Mesothelial cell of epicardium (in vitro differentiated cells): Measurements from ENCODE around the gene SLIT2. TPM values are rescaled to one million over a fixed set of nuclear protein-coding genes. Genes with fewer than 3 reads are reported as not detected.

ENCODE experiments used
- DNase-seq, 2 experiments: peaks; one replicate each; pipeline ENCODE4 v3.0.0; 2021; ENCODE audit warnings: low spot score in 2 of 2; ENCODE audit not compliant: unreplicated experiment in 2 of 2
- H3K27ac Mint-ChIP-seq: 2 replicates; pipeline ENCODE4 v1.8.0; 2021; ENCODE audit warnings: mixed read lengths
- H3K27me3 Mint-ChIP-seq: 2 replicates; pipeline ENCODE4 v1.8.0; 2021; ENCODE audit warnings: low read depth, mixed read lengths
- H3K36me3 Mint-ChIP-seq: 2 replicates; pipeline ENCODE4 v1.8.0; 2021; ENCODE audit warnings: mixed read lengths
- H3K4me1 Mint-ChIP-seq: 2 replicates; pipeline ENCODE4 v1.8.0; 2021; ENCODE audit warnings: mixed read lengths
- H3K4me3 Mint-ChIP-seq: 2 replicates; pipeline ENCODE4 v1.8.0; 2021; ENCODE audit warnings: mild to moderate bottlenecking, moderate library complexity, mixed read lengths
- H3K9me3 Mint-ChIP-seq: 2 replicates; pipeline ENCODE4 v1.8.0; 2021; ENCODE audit warnings: mixed read lengths
- total RNA-seq: library from RNA; stranded (reverse); gene quantifications from 3 replicates; pipeline ENCODE4 v1.2.1, GENCODE V29; 2021
- TF ChIP-seq, protein P1 (sequence below): fragments of 200-600 bp; sonication (generic); IDR thresholded peaks from one replicate; pipeline ENCODE4 v1.5.0; 2021; ENCODE audit warnings: antibody characterized with exemption; ENCODE audit not compliant: unreplicated experiment

SLIT2 gene, protein sequence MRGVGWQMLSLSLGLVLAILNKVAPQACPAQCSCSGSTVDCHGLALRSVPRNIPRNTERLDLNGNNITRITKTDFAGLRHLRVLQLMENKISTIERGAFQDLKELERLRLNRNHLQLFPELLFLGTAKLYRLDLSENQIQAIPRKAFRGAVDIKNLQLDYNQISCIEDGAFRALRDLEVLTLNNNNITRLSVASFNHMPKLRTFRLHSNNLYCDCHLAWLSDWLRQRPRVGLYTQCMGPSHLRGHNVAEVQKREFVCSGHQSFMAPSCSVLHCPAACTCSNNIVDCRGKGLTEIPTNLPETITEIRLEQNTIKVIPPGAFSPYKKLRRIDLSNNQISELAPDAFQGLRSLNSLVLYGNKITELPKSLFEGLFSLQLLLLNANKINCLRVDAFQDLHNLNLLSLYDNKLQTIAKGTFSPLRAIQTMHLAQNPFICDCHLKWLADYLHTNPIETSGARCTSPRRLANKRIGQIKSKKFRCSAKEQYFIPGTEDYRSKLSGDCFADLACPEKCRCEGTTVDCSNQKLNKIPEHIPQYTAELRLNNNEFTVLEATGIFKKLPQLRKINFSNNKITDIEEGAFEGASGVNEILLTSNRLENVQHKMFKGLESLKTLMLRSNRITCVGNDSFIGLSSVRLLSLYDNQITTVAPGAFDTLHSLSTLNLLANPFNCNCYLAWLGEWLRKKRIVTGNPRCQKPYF (N-terminal part only)
- 155 to 168 TPM (median 156 TPM) in 3 replicates for total RNA-seq

DNA sequence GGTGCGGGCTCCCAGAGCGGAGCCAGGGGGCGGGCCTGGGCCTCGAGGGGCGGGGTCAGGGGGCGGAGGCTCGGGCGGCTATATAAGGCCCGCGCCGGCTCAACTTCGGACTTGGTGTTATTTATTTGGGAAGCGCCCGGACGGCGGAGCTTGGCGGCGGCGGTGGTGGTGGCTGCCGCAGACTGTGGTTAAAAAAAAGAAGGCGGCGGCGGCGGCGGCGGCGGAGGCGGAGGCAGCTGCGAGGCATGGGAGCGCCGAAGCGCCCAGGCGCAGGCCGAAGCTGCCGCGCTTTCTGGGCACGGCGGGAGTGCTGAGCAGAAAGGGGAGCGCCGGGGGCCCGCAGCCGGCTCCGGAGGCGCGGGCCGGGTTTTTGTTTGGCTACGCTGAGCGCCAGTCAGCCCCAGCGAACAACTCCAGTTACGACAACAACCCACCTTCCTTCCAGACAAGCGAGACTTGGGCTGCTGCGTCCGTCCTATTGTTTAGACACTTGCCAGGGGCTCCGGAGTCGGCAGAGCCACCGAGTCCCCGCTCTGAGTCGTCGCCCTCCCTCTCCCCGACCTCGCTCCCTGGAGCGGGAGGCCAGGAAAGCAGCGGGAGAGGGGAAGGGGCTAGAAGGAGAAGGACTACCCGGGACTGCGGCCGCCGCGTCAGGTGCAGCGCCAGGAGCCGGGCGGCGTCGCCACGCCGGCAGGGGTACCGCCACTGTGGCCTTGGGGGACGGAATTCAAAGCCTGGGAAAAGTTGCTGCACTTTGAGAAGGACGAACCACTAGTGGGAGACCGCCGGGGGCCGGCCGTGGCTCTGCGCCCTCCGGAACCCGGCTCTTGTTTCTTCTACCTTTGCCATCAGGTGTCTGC, at the start of gene SLIT2:
Gene SLIT2, plus strand, starts transcription at position 110 of the 860 bp plus-strand sequence. CDS start 1,911 bp downstream, outside the sequence.
- peaks cover 1% of the 10 kb centered on the region for H3K36me3 Mint-ChIP-seq
- H3K4me1 Mint-ChIP-seq, result peaks cover 50% of the 10 kb centered on the region
- TF ChIP-seq, protein P1, sequence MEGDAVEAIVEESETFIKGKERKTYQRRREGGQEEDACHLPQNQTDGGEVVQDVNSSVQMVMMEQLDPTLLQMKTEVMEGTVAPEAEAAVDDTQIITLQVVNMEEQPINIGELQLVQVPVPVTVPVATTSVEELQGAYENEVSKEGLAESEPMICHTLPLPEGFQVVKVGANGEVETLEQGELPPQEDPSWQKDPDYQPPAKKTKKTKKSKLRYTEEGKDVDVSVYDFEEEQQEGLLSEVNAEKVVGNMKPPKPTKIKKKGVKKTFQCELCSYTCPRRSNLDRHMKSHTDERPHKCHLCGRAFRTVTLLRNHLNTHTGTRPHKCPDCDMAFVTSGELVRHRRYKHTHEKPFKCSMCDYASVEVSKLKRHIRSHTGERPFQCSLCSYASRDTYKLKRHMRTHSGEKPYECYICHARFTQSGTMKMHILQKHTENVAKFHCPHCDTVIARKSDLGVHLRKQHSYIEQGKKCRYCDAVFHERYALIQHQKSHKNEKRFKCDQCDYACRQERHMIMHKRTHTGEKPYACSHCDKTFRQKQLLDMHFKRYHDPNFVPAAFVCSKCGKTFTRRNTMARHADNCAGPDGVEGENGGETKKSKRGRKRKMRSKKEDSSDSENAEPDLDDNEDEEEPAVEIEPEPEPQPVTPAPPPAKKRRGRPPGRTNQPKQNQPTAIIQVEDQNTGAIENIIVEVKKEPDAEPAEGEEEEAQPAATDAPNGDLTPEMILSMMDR, result no peak
- peak; percentile 81 to 93 for DNase-seq
- no peaks in the 10 kb centered on the region for H3K9me3 Mint-ChIP-seq
- H3K4me3 Mint-ChIP-seq, result peak within 1 kb of the TSS; percentile 97
- H3K27ac Mint-ChIP-seq, result peak within 1 kb of the TSS; percentile 66
- H3K27me3 Mint-ChIP-seq, result peaks cover 25% of the 10 kb centered on the region

DNA sequence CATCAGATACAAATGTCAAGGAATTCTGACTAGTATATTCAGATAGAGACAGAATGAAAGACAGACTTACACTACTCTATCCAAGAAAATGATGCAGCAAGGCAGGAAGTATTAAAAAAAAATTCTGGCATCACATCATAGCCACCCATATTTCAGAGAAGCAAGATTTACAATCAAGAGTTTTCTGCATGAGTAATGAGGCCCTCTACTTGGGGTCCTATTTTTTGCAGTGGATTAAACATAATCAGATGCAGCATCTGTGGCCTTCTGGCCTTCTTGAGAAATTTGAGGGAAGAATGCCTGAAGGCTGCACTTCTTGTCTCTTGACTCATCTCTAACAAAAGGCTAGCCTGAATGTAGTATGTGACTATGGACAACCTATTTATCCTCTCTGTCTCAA, 48.2 kb upstream of the SLIT2 start:
- TF ChIP-seq, protein P1, result no peak
- Mint-ChIP-seq H3K36me3 (no peaks in the 10 kb centered on the region), H3K27ac (no peak overlapping the region), H3K9me3 (no peaks in the 10 kb centered on the region), H3K27me3 (no peaks in the 10 kb centered on the region), H3K4me1 (peaks cover 2% of the 10 kb centered on the region), H3K4me3 (no peak overlapping the region)
- DNase-seq, result no peak

DNA sequence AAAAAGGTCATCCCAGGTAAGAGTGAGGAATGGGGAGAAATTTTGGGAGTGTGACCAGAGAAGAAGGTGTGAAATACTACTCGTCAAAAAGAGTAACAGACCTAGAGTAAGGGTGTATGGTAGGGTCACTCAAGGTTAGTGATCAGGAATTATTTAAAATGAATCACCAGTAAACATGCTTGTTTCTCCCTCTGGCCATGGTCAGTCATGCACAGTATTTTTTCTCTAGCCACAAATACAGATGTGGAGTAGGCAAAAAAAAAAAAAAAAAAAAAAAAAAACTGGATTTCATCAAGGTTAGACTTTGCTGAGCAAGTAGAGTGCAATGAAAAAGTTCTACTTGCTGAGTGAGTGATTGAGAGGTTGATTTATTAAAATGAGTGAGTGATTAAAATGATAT, 34.2 kb upstream of the SLIT2 start:
- Mint-ChIP-seq H3K4me1 (no peaks in the 10 kb centered on the region), H3K36me3 (peaks cover under 1% of the 10 kb centered on the region), H3K27ac (no peak overlapping the region), H3K27me3 (peaks cover 4% of the 10 kb centered on the region), H3K4me3 (no peak overlapping the region), H3K9me3 (peaks cover 37% of the 10 kb centered on the region)
- DNase-seq, result no peak
- TF ChIP-seq, protein P1, result no peak

DNA sequence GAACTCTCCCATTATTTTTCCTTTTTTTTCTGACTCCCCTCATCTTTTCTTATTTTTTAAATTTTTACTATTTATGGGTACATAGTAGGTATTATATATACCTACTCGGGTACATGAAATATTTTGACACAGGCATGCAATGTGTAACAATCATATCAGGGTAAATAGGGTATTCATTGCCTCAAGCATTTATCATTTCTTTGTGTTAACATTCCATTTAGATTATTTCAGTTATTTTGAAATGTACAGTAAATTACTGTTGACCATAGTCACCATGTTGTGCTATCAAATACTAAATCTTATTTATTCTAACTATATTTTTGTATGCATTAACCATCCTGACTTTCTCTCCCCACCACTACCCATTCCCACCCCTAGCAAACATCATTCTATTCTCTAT, 33.8 kb upstream of the SLIT2 start:
- Mint-ChIP-seq H3K27me3 (peaks cover 4% of the 10 kb centered on the region), H3K4me3 (no peak overlapping the region), H3K4me1 (no peaks in the 10 kb centered on the region), H3K36me3 (peaks cover 2% of the 10 kb centered on the region), H3K27ac (no peak overlapping the region), H3K9me3 (peaks cover 42% of the 10 kb centered on the region)
- DNase-seq, result no peak
- TF ChIP-seq, protein P1, result no peak

DNA sequence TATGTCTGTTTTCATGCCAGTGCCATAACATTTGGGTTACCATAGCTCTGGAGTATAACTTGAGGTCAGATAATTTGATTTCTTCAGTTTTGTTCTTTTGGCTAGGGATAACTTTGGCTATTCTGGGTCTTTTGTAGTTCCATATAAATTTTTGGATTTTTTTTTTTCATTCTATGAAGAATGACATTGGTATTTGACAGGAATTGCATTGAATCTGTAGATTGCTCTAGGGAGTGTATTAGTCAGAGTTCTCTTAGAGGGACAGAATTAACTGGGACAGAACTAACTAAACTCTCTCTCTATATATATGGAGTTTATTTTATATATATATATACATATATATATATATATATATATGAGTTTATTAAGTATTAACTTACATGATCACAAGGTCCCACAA, 32.2 kb upstream of the SLIT2 start:
- TF ChIP-seq, protein P1, result no peak
- Mint-ChIP-seq H3K36me3 (peaks cover 2% of the 10 kb centered on the region), H3K27me3 (no peaks in the 10 kb centered on the region), H3K4me3 (no peak overlapping the region), H3K27ac (no peak overlapping the region), H3K4me1 (no peaks in the 10 kb centered on the region), H3K9me3 (peaks cover 57% of the 10 kb centered on the region)
- DNase-seq, result no peak
